RWPE1 (cell line): Measurements from ENCODE around the gene GREB1L.

ENCODE experiments used
- CTCF ChIA-PET: fragments of 350-600 bp; sonication (Branson Sonifier 250); formaldehyde crosslinking; extraction: SDS; loops from one replicate; lab custom pipeline; 2021; lab: Yijun Ruan, JAX
- POLR2A ChIA-PET: fragments of 400-600 bp; formaldehyde crosslinking; extraction: SDS; loops from one replicate; lab custom pipeline; 2020; ENCODE audit warnings: antibody characterized with exemption; ENCODE audit not compliant: low non-redundant PET; lab: Yijun Ruan, JAX
- DNase-seq: peaks from one replicate; pipeline ENCODE4 v3.0.0; 2012; ENCODE audit warnings: low spot score
- H3K27ac ChIP-seq: fragments of 450-650 bp; 2 replicates; pipeline ENCODE4 v1.5.1; 2017
- CTCF ChIP-seq: fragments of 450-650 bp; conservative IDR thresholded peaks from 2 replicates; pipeline ENCODE4 v1.5.1; 2017; ENCODE audit warnings: low read depth, mild to moderate bottlenecking

GREB1L gene

GRCh38 chr18:21444465-21445212 is 202.6 kb downstream of the GREB1L start:
- no peak overlapping the region for H3K27ac ChIP-seq
- ChIA-PET POLR2A (no interaction called here), CTCF (interaction anchor here (0.6 to 2.6 kb wide), 12 partner anchors 18 to 480 kb away, joined by 3 to 24 read pairs (median 3); no protein-coding TSS in a partner anchor)
- peak; percentile 76 for TF ChIP-seq CTCF
- peak; percentile 55 for DNase-seq

- CTCF ChIA-PET, result interaction anchor here (1.6 kb wide), 1 partner anchor 253 kb away, joined by 4 read pairs; no protein-coding TSS in a partner anchor
- no peak for DNase-seq
Measured at GRCh38 chr18:21448299-21448698, 206.3 kb downstream of the GREB1L start.

GRCh38 chr18:21449367-21450290 is 207.6 kb downstream of the GREB1L start:
- H3K27ac ChIP-seq, result no peak overlapping the region
- no peak for TF ChIP-seq CTCF
- CTCF ChIA-PET, result interaction anchor here (1.0 to 1.6 kb wide), 2 partner anchors 48 to 254 kb away, joined by 4 to 6 read pairs; no protein-coding TSS in a partner anchor
- no peak for DNase-seq
- POLR2A ChIA-PET, result no interaction called here

More at GRCh38 chr18:21448299-21448698, 206.3 kb downstream of the GREB1L start:
- H3K27ac ChIP-seq, result no peak overlapping the region
- TF ChIP-seq CTCF, result no peak
- POLR2A ChIA-PET, result no interaction called here

GRCh38 chr18:21450503-21450902 is 208.5 kb downstream of the GREB1L start:
- POLR2A ChIA-PET, result no interaction called here
- CTCF ChIA-PET, result interaction anchor here (1.0 kb wide), 1 partner anchor 49 kb away, joined by 6 read pairs; no protein-coding TSS in a partner anchor
- TF ChIP-seq CTCF, result no peak
- no peak for DNase-seq
- H3K27ac ChIP-seq, result no peak overlapping the region

GRCh38 chr18:21450913-21451312 is 208.9 kb downstream of the GREB1L start:
- no peak for TF ChIP-seq CTCF
- POLR2A ChIA-PET, result no interaction called here
- H3K27ac ChIP-seq, result no peak overlapping the region
- no peak for DNase-seq
- CTCF ChIA-PET, result no interaction called here

- CTCF ChIA-PET, result no interaction called here
- POLR2A ChIA-PET, result no interaction called here
- no peak for DNase-seq
- H3K27ac ChIP-seq, result no peak overlapping the region
- TF ChIP-seq CTCF, result no peak
Measured at GRCh38 chr18:21451851-21452250, 209.8 kb downstream of the GREB1L start.
